GM18858 (cell line): Measurements from ENCODE around the gene ENDOV.

Experiments used
- ATAC-seq: cut with Tn5 transposase; IDR thresholded peaks from one replicate; pipeline ENCODE4 v1.9.1; 2021; ENCODE audit not compliant: unreplicated experiment

The ENDOV gene

DNA sequence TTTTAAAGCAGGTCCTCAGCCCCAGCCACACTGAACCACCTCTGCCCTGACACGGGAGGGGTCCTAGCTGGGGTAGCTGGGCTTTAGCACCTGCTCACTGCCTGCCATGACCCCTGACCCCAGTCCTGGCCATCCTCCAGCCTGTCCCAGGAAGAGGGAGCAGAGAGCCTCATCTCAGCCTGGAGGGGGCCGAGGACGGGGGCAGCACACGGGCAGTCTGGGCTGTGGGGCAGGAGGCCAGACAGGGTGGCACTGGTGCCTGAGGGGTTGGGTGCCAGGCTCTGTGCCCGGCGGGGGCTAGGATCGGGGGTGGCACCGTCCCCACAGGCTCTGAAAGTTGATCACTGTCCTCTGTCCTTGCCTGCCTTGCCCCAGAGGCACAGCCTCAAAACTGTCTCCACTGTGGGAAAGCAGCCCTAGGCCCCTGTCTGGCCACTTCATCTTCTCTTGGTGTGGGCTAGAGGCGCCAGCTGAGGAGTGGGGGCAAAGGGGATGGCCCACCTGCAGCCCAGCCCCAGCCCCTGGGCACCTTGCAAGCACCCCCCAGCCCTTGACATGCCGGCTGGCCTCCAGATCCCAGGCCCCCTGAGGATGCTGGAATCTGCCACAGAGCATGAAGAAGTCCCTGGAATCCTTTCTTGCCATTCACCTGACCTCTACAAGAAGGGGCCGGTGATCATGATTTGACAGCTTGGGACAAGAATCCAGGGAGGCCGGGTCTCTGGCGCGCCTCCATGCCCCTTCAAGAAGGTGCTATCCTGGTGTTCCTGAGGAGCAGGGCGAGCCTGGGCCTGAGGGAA lies 15.7 kb downstream of the ENDOV start:
- ATAC-seq, result no peak

DNA sequence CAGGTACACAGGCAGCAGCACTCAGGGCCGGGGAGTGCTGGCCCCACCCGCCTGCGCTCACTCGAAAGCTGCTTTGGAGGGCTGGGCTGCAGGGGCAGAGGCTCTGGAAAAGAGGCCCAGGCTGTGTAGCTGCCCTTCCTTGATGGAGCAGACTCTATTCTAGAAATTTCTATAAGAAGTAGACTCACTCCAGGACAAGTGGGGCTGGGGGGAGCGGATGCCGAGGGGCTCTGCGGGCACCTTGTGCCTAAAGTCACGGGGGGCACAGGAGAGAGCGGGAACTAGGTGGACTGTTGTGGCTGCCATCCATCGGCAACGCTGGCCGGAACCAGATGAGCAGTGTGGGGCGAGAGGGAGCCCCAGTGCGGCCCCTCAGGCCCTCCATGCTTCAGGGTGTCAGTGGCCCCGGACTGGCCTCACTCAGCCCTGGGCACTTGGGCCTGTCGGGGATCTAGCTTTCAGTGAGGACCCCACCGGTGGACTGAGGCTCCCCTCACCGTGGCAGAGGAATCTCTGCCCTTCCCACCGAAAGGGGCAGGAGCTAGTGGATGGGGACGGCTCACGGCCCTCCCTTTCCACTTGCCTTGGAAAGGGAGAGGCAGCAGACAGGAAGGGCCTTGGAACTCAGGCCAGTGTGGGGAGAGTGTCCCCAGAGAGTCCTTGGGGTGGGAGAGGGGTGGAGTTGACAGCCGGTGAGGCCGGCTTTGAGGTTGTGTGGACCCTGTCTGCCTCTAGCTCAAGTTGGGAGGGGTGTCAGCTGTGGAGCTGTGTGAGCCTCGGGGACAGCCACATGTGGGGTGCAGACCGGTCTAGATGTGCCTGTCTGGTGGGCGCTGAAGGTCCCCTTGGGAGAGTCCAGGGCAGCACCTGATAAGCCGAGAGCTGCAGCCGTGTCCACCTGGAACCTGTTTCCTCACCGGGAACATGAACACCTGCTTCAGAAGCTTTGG lies 16.6 kb downstream of the ENDOV start:
- no peak for ATAC-seq

DNA sequence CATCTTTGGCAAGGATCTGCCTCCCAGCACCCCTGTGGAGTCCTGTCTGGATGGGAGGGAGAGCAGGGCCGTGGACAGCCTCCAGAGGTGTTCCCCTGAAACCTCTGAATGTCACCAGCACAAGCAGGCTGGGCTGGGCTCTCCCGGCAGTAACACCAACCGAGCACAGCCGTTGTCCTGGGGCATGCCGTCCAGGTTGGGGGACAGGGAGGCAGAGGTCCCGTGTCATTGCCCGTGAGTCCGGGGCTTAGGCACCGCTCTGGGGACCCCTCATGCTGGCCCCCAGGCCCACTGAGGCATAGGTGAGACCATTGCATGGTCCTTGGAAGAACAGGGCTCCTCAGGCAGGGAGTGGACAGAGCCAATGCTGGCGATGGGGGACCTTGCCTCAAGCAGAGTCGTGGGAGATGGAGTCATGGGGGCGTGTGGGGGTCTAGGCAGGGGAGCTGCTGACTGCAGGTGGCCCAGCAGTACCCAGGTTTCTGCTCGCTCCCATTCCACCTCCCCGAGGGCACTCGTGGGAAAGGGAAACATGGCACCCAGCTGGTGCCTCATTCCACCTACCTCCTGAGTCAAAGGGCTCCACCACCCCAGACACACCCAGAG lies 17.5 kb downstream of the ENDOV start:
- ATAC-seq, result no peak

DNA sequence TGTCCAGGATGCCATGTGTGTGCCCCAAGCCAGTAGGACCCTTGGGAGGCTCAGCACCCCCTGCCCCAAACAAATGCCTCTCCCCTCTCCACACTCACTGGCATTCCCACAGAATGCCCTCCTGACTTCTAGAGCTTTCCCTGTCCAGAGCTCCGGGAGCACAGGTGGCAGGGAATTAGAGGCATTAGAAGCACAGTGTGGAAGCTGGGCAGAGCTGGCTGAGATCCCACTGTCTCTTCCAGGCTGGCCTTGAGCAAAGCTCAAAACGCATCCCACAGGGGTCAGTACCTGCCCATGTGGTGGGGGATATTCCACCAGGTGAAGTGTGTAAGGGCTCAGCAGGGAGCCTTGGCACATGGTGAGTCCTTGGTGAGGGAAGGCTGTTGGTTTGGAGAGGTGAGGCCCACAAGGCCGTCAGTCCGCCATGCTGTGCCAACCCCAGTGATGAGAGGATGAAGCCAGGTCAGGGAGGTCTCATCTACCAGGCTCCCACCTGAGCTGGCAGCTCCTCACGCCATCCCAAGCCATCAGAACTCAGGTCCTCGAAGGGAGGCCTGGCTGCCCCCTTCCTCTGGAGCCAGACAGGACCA lies 18.1 kb downstream of the ENDOV start:
- ATAC-seq, result no peak

DNA sequence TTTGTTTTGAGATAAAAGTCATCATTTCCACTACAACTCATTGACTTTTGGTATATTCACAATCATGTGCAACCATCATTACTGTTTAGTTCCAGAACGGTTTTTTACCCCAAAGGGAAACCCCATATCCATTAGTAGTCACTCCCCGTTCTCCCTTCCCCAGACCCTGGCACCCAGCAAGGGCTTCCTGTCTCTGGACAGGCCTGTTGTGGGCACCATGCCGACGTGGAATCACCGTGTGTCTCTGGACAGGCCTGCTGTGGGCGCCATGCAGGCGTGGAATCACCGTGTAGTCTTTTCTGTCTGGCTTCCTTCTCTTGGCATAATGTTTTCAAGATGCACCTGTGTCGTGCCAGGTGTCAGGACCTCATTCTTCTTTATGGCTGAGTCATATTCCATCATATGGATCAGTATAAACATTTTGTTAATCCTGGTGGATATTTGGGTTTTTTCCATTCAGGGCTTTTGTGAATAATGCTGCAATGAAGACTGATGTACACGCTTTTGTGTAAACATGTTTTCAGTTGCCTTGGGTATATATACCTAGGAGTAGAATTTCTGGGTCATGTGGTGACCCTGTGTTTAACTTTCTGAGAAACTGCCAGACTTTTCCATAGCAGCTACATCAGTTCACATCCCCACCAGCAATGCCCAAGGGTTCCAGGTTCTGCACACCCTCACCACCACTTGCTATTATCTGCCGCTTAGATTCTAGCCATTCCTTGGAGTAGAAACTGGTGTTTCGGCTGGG lies 19.1 kb downstream of the ENDOV start:
- no peak for ATAC-seq

DNA sequence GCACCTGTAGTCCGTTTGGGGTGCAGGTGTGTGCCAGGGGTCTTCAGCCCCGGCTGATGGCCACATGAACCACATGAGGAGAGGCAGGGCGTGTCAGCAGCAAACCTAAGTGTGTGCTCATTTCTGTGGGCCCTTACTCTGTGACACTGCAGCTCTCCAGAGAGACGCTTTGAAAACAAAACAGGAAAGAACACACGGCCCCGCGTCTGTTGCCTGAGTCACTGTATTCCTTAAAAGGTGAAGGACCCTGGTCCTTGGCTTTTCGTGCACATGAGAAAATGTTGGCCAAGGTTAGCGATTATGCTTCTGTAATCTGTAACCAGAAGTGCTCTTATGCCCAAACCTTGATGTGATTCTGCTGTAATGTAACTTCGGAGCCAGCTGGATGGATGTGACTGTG lies 22.6 kb downstream of the ENDOV start:
- no peak for ATAC-seq

DNA sequence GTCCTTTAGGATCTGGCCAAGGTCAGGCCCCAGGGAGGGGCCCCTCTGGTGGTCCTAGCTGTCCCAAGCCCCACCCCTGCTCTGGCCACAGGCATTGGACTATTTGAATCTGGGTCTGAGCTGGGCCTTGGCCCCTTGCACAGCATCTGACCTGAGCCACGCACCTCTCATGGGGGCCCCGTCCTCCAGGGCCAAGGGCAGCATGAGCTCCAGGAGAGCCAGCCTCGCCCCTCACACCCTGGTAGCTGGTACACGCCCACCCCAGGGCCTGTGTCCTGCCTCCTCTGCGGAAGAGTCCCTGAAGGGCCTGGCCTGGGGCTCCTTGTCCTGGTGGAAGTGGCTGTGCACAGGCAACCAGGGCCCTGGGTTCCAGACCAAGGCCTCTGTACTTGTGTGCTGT lies 23.8 kb downstream of the ENDOV start:
- ATAC-seq, result no peak

DNA sequence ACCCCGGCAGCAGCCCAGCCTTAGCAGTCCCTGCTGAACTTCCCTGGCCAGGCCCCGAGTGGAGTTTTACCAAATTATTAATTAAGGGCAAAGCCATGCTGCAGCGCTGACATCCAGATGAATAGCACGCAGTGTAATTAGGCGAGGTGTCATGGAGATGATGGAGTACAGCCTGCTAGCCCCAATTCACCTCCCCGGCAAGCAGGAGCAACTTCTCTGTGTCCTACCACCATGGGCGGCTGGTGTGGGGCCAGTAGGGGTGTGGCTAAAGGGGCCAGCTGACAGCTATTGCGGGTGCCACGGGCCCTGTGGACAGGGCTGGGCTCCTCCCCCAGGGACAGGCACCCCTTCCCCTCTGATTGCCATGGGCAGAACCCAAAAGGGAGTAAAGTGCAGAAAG lies 24.5 kb downstream of the ENDOV start:
- ATAC-seq, result no peak

DNA sequence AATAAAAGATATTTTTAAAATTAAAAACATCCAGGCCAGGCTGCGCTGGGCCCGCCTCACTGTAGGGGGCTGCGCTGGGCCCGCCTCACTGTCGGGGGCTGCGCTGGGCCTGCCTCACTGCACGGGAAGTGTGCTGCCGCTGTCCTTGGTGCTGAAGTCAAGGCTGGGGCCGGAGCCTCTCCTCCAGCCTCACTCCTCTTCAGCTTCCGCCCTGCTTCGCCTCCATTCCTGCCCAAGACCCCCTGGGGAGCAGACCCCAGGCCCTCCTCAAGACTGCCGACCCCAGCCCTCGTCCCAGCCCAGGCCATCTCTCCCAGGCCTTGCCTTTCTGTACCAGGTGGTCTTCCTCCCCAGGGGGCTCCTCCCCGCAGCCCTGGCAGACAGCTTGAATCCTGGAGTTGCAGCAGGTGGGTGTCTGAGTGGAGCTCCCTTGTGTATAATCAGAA lies 26.2 kb downstream of the ENDOV start:
- no peak for ATAC-seq

DNA sequence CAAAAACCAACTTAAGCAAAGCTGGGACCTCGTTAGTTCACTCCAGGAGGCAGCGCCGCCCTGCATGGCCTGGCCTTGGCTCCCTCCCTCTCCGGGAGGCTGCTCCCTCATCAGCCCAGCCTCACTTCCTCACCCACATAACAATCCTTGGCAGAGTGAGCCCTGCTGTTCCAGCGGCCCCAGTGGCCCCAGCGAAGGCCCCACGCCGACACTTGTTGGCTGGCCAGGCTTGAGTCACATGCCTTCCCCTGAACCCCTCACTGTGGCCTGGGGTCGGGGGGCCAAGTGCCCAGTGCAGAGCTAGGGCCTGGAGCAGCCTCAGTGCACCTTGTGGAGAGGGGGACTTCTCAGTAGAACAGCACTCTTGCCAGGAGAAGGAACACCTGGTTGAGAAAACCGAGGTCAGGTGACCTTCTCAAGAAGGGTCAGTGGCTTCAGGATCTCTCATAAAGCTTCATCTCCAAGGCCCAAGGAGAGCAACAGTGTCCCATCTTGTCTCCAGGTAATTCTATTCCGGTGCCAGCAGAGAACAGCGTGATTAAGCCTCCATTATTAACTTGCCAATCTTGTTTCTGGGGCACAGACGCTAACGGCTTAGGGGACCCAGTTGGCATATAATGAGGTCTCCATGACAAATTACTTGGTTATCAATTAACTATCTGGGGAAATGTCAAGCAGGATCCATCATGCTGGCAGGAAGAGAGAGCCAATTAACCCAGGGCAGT lies 26.8 kb downstream of the ENDOV start:
- no peak for ATAC-seq

DNA sequence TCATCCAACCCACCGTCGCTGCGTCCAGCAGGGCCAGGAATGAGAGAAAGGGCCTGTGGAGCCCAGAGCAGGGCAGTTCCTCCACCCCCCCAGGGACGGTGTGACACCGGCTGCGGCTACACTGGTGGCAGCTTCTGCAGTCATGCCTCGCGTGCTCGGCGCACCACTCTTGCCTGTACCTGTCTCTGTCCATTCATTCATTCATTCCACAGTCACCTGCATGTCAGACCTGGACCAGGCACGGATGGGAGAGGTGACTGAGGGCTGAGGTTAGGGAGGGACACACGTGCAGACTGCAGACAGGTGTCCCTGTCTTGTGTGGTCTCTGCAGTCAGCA lies 27.3 kb downstream of the ENDOV start:
- ATAC-seq, result no peak

DNA sequence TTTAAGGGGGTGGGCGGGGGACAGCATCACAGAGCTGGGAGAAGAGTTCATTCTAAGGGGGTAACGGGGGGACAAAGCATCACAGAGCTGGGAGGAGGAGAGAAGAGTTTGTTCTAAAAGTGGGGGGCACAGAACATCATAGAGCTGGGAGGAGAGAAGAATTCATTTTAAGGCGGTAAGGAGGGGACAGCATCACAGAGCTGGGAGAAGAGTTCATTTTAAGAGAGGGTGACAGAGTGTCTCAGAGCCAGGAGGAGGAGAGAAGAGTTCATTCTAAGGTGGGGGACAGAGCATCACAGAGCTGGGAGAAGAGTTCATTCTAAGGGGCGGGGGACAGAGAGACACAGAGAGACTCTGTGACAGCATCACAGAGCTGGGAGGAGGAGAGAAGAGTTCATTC lies 27.8 kb downstream of the ENDOV start:
- no peak for ATAC-seq

DNA sequence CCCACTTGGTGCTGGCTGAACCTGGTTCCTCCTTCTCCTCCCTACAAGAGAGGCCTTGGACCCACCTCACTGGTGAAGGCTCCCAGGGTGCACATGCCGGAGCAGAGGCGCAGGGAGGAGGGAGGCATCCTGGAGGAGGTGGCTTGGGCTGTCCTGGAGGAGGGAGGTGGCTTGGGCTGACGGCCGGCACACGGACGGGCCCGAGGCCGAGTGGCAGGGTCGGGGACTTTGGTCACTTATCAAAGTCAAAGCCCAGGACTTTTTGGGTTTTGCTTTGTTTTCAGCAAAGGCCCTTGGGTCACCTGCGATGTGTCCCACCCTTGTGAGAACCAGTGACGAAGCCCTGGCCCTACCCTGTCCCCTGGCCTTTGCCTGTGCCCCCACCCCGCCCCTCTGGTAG lies 28.5 kb downstream of the ENDOV start:
- no peak for ATAC-seq

DNA sequence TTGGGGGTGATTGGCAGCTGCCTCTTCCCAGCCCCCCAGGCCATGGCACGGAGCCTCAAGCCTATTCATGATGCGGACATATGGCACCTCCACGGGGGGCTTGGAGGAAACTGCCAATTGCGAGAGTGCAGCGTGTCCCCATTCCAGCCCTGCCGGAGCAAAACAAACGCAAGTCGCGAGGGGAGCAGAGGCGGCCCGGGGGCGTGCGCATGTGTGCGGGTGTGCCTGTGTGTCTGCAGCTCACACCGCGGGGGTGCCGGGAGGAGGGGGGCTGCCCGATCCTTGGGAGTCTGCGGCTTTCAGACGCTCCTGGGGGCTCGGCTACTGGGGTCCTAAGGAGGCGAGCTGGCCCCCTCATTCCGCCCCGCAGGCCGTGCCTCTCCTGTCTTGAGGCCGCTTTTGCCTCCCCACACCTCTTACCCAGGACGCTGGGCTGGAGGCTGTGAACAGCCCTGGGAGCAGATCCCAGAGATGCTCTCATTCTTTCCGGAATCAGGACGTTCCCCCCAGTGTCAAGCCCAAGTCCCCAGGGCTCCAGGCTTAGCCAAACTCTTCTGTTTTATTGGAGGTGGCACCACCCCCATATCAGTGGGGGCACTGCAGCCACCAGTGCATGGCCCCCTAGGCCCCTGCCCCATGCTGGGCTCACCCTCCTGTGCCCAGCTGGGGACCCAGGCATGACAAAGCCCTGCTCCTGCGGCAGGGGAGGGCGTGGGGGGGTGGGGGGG lies 29.1 kb downstream of the ENDOV start:
- ATAC-seq, result no peak

DNA sequence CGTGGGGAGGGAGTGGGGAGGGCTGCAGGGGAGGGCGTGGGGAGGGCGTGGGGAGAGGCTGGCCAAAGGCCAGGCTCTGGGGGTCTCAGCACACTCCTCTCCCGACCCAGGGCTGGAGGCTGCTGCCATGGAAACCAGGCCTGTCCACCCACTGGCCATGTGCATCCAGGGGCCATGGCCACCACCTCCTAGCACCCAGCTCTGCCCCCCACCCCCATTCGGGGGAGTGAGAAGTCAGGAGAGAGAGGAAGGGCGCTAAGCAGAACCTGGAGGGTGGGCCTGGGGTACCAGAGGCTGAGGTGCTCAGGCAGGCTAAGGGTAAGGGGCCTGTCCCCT lies 29.6 kb downstream of the ENDOV start:
- no peak for ATAC-seq

DNA sequence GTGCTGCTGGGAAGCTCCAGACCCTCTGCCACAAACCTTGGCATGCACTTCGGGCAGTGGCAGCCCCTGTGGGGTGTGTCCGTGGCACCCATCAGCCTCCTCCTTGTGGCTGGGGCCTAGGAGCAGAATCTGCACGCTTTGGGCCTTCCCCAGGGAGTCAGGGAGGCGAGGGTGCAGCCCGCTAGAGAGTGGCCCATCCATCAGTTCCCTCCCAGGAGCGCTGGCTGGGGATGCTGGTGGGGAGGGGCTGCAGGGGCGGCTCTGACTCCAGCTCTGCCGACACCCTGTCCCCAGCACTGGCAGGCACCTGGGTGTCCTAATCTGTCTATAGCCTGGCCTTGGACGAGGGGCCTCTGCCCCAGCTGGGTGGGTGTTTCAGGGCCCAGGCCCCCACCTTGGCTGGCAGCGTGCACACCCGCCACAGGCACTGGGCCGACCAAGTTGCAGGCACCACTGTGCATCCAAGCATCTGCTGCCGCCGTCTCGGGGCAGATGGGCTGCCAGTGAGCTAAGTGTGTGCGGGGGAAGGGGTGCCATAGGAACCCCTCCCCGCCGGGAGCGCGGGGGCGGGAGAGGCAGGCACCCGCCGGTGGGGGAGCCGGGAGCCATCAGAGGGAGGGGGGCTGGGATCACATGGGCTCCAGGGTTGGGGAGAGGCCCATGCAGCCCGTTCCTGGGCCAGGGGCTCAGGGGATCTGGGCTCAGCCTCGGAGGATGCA lies 30.2 kb downstream of the ENDOV start:
- ATAC-seq, result no peak

DNA sequence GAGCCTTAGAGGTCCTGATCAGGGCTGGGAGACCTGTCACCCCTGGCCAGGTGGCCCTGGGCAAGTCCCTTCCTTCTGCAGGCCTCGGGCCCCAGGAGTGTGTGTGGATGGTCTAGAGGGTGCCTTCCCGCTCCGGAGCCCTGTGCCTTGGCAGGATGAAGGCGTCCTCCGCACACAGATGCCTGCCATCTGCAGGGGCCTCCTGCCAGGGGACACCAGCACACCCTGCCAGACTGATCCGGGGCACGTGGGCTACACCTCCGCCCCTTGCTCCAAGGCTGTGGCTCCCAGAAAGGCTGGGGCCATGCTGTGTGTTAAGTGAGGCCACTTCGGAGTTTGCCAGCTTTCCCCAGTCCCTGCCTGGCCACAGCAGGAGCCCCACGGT lies 30.8 kb downstream of the ENDOV start:
- ATAC-seq, result no peak

DNA sequence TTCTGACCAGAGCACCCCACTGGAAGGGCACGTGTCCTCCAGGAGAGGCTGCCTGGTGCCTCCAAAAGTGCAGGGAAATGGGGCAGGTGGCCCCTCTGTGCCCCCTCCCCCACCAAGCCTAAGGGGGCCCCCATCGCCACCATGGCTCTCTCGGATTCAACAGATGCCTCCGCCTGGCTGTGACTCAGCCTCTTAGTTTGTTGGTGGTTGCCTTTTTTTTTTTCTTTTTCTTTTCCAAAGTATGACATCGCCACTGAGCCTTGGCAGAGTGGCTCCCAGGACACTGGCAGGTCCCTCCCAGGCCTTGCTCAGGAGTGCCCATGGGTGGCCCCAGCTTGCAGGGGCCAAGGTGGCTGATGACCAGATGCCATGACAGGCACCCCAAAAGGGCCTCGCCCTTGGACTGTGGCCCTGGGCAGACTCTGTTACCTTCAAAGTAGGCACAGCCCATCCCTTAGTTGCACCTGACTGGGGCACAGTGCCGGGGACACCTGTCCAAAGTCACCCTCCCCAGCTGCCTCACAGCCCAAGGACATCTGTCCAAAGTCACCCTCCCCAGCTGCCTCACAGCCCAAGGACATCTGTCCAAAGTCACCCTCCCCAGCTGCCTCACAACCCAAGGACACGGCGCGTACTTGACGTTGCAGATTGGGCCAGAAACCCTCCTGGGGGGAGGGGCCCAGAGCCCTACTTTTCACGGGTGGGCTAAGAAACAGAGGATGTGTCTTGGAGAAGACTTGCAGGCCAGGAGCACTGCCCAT lies 31.9 kb downstream of the ENDOV start:
- ATAC-seq, result no peak
